KOPT-K1 (cell line): ENCODE data around the gene ANAPC16.

ENCODE experiments used
- H3K27ac ChIP-seq: fragments of 200-600 bp; sonication (generic); 2 replicates; pipeline ENCODE4 v1.5.1; 2016; ENCODE audit warnings: antibody characterized with exemption, mild to moderate bottlenecking, low read depth, low read length; ENCODE audit not compliant: poor library complexity, severe bottlenecking
- H3K36me3 ChIP-seq: fragments of 200-600 bp; sonication (generic); 2 replicates; pipeline ENCODE4 v1.5.1; 2017; ENCODE audit warnings: antibody characterized with exemption, mild to moderate bottlenecking, low read length, moderate library complexity; ENCODE audit not compliant: insufficient read depth
- H3K9me3 ChIP-seq: fragments of 200-600 bp; sonication (generic); 2 replicates; pipeline ENCODE4 v1.5.1; 2017; ENCODE audit warnings: antibody characterized with exemption, low read length, mild to moderate bottlenecking; ENCODE audit not compliant: insufficient read depth, poor library complexity, severe bottlenecking

The ANAPC16 gene

DNA sequence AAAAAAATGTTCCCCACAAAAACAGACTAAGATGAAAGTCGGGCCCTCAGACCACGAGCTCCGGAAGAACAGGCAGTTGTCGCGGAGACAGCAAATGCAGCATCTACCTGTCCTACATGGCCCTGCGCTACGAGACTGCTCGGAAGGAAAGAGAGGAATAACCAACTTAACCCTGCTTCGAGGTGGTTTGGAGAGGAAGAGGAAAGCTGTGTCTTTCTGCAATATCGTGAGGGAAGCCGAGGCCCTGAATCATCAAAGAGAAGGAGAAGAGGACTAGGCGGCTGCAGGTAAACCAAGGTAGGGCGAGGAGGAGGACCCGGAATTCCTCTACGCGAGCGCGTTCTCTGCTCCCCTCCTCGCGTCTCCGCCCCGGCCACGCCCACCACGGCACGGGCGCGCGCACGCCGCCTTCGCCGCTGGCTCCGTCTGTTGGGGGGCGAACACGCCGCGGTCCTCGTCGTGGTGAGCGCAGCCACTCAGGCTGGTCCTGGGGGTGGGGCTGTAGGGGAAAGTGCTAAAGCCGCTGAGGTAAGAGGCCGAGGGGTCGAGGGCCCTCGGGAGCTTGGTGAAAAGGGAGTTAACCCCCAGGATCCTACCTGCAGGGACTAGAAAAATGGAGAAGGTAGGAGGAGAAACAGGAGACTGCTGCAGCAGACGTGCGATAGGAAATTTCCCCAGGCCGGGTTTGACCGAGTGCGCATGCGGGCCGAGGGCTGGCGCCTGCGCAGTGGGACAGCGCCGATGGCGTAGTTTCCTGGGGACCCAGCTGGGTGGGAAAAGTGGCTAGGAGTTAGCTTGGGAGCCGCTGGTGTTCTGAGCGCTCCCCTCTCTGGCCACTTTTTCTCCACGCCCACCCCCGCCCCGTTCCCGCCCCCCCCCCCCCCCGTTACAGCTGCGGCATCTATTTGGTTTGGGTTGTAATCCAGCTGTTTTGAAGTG lies at the start of gene ANAPC16, which contains the start of gene ASCC1:
TSS of gene ANAPC16 (plus strand) at position 402 of the 939 bp plus-strand sequence. CDS start 7,903 bp downstream, outside the sequence.
TSS of gene ASCC1 (minus strand) at position 666 of the 939 bp plus-strand sequence. CDS start 2,978 bp downstream, outside the sequence.
- peaks cover 32% of the 10 kb centered on the region for H3K36me3 ChIP-seq
- H3K9me3 ChIP-seq: no peaks in the 10 kb centered on the region
- peak within 1 kb of the TSS; percentile 92 for H3K27ac ChIP-seq

DNA sequence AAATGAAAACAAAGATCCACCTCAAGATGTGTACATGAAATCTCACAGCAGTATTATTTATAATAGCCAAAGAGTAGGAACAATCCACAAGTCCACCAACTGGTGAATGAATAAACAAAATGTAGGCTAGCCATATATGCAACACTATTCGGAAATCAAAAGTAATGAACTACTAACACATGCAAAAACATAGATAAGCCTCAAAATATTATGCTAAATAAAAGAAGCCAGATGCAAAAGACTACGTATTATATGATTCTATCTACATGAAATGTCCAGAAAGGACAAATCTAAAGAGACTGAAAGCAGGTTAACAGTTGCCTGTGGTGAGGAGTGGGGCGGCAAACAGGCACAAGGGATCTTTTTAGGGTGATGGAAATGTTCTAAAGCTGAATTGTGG lies 48.7 kb upstream of the ANAPC16 start:
- Histone ChIP-seq H3K9me3 (no peaks in the 10 kb centered on the region), H3K27ac (no peak overlapping the region), H3K36me3 (no peaks in the 10 kb centered on the region; the same call in 1 of the 2 replicates)

DNA sequence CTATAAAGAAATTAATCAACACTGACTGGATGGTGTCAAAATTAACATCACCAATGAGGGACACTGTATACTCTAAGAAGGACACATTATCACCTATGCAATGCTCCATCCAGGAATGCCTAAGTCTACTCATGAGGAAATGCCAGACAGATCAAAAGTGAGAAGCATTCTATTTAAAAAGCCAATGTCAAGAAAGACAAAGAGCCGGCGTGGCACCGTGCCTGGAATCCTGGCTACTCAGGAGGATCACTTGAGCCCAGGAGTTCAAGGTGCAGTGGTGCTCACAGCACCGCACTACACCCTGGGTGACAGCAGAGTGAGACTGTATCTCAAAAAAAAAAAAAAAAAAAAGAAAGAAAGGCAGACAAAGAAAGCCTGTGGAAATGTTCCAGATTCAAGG lies 45.5 kb upstream of the ANAPC16 start:
- Histone ChIP-seq H3K9me3 (no peaks in the 10 kb centered on the region), H3K27ac (no peak overlapping the region), H3K36me3 (no peaks in the 10 kb centered on the region; the same call in 1 of the 2 replicates)

- no peaks in the 10 kb centered on the region for H3K9me3 ChIP-seq
- no peak overlapping the region for H3K27ac ChIP-seq
- no peaks in the 10 kb centered on the region; the same call in 1 of the 2 replicates for H3K36me3 ChIP-seq
Observed at GRCh38 chr10:72170733-72171132, 45.1 kb upstream of the ANAPC16 start.

DNA sequence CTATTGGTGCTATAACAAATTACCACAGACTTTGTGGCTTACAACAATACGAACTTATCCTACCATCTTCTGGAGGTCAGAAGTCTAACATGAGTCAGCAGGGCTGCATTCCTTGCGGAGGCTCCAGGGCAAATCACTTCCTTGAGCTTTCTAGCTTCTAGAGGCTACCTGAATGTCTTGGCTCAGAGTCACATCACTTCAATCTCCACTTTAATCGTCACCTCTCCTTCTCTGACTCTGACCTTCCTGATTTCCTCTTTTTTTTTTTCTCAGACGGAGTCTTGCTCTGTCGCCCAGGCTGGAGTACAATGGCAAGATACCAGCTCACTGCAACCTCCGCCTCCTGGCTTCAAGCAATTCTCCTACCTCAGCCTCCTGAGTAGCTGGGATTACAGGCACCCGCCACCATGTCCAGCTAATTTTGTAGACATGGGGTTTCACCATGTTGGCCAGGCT lies 44.6 kb upstream of the ANAPC16 start:
- H3K27ac ChIP-seq: no peak overlapping the region
- no peaks in the 10 kb centered on the region for H3K9me3 ChIP-seq
- no peaks in the 10 kb centered on the region; the same call in 1 of the 2 replicates for H3K36me3 ChIP-seq

GRCh38 chr10:72173262-72173618 lies 42.6 kb upstream of the ANAPC16 start:
- H3K27ac ChIP-seq: no peak overlapping the region
- peaks cover 2% of the 10 kb centered on the region for H3K36me3 ChIP-seq
- no peaks in the 10 kb centered on the region for H3K9me3 ChIP-seq

DNA sequence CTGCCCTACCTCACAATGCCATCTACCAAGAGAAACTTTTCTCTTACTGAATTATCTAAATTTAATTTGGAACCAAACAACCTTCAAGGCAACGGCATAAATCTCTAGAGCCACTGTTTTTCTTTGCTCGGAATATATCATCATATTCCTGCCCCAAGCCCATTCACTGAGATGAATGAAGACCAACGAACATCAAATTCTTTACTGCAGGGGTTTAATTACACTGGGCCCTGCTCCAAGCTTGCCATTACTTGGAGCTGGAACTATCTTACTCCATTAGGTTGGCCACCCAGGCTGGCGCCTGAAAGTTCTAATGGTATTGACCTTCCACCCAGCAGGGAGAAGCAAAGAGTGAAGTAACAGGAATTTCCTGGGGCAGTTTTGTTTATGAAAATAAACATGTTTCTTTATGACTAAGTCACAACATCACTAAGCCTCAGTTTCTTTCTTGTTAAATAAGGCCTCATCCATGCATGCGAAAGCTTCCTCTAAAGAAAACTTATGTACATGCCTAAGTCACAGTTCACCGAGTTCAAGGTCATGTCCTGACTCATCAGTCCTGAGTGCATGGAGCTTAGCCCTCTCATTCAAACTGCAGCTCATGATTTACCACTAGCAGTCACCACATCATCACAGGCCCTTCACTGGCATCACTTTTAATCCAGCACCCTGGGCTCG lies 42.1 kb upstream of the ANAPC16 start:
- no peaks in the 10 kb centered on the region for H3K9me3 ChIP-seq
- H3K36me3 ChIP-seq: peaks cover 7% of the 10 kb centered on the region
- H3K27ac ChIP-seq: no peak overlapping the region

- peaks cover 12% of the 10 kb centered on the region for H3K36me3 ChIP-seq
- H3K27ac ChIP-seq: no peak overlapping the region
- H3K9me3 ChIP-seq: no peaks in the 10 kb centered on the region
Observed at GRCh38 chr10:72174297-72174662, 41.5 kb upstream of the ANAPC16 start.

- Histone ChIP-seq H3K9me3 (no peaks in the 10 kb centered on the region), H3K27ac (no peak overlapping the region), H3K36me3 (peaks cover 14% of the 10 kb centered on the region)
Observed at GRCh38 chr10:72175149-72175548, 40.7 kb upstream of the ANAPC16 start.

GRCh38 chr10:72176701-72177100 lies 39.1 kb upstream of the ANAPC16 start:
- no peaks in the 10 kb centered on the region for H3K9me3 ChIP-seq
- no peak overlapping the region for H3K27ac ChIP-seq
- H3K36me3 ChIP-seq: peaks cover 15% of the 10 kb centered on the region

DNA sequence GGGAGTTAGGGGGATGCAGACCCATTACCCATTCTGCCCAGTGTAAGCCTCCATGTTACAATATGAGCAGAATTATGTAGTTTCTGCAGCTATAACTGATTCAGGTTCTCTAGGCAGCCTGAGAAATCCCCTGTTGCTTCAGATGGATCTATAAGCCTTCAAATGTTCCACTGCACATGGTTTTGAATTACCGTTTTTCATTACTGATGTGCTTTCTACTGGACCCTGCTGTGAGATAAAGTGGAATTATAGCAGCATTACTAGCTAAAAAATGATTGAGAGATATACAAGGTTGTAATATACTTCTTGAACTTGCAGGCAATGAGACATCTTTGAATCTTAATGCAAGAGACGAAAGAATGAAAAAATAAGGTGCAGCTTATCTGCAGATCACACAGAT lies 38.4 kb upstream of the ANAPC16 start:
- no peak overlapping the region for H3K27ac ChIP-seq
- peaks cover 21% of the 10 kb centered on the region for H3K36me3 ChIP-seq
- H3K9me3 ChIP-seq: no peaks in the 10 kb centered on the region

DNA sequence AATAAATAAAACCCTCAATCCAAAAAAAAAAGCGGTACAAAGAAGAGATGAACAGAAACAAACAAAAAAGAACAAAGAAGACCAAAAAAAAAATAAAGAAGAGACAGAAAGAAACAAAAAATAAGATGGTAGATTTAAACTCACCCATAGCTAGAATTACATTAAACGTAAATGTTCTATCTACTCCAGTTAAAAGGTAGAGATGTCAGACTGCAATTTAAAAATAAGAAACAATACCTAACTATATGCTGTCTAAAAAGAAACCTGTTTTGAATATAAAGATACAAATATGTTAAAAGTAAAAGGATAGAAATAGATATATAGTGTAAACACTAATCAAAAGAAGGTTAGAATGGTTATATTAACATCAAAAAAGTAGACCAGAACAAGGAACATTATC lies 31.7 kb upstream of the ANAPC16 start:
- Histone ChIP-seq H3K36me3 (peaks cover 25% of the 10 kb centered on the region), H3K27ac (no peak overlapping the region), H3K9me3 (peaks cover 7% of the 10 kb centered on the region)

- Histone ChIP-seq H3K9me3 (peaks cover 7% of the 10 kb centered on the region), H3K36me3 (peaks cover 26% of the 10 kb centered on the region), H3K27ac (no peak overlapping the region)
Observed at GRCh38 chr10:72186258-72186981, 29.4 kb upstream of the ANAPC16 start.

- Histone ChIP-seq H3K27ac (no peak overlapping the region), H3K9me3 (peaks cover 7% of the 10 kb centered on the region), H3K36me3 (peaks cover 25% of the 10 kb centered on the region)
Observed at GRCh38 chr10:72186982-72187330, 28.9 kb upstream of the ANAPC16 start.

GRCh38 chr10:72194949-72195348 lies 20.9 kb upstream of the ANAPC16 start:
- H3K36me3 ChIP-seq: peaks cover 45% of the 10 kb centered on the region
- H3K27ac ChIP-seq: no peak overlapping the region
- no peaks in the 10 kb centered on the region for H3K9me3 ChIP-seq
